ENCODE measurements around the gene NTRK2.

DNA sequence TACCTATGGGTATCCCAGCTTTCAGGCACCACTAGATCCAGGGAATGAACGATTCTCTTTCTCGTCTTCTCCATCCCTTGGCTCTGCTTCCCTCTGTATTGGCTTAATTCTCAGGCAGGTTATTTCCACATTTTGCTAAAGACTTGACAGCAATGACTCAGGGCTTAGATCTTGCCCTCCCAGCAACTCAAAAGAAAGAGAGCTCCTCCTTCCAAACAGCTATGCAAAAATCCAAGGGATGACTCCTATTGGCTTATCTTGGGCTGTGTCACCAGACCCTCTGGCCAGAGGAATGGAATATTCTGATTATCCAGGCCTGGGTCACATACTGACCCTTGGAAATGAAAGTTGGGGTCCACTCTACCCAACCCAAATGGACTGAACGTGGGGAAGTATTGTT is 270.2 kb downstream of the NTRK2 start:
- no peak for TF ChIP-seq POLR2A (IDR thresholded peaks at IDR 0.05)
- no peak for TF ChIP-seq CTCF (IDR thresholded peaks at IDR 0.05)
